Measurements from ENCODE around the gene PHOX2B.

- TF ChIP-seq, protein P1, sequence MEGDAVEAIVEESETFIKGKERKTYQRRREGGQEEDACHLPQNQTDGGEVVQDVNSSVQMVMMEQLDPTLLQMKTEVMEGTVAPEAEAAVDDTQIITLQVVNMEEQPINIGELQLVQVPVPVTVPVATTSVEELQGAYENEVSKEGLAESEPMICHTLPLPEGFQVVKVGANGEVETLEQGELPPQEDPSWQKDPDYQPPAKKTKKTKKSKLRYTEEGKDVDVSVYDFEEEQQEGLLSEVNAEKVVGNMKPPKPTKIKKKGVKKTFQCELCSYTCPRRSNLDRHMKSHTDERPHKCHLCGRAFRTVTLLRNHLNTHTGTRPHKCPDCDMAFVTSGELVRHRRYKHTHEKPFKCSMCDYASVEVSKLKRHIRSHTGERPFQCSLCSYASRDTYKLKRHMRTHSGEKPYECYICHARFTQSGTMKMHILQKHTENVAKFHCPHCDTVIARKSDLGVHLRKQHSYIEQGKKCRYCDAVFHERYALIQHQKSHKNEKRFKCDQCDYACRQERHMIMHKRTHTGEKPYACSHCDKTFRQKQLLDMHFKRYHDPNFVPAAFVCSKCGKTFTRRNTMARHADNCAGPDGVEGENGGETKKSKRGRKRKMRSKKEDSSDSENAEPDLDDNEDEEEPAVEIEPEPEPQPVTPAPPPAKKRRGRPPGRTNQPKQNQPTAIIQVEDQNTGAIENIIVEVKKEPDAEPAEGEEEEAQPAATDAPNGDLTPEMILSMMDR (IDR thresholded peaks at IDR 0.05), result no peak
- TF ChIP-seq POLR2AphosphoS5 (IDR thresholded peaks at IDR 0.05), result no peak
- TF ChIP-seq POLR2A (IDR thresholded peaks at IDR 0.05), result no peak
- no peak for TF ChIP-seq EP300 (IDR thresholded peaks at IDR 0.05)
These were observed 15.2 kb upstream of the PHOX2B start for GRCh38 chr4:41763729-41764128.
